ENCODE measurements around the gene GALNT7.
A peak's percentile ranks its signal among the peaks of the same experiment; 100 is the strongest.
"Not testable (repeated sequence)": the region's sequence is repeated elsewhere in the genome, so short reads cannot be mapped to it uniquely, and the experiment has no call there.

Gene GALNT7

DNA sequence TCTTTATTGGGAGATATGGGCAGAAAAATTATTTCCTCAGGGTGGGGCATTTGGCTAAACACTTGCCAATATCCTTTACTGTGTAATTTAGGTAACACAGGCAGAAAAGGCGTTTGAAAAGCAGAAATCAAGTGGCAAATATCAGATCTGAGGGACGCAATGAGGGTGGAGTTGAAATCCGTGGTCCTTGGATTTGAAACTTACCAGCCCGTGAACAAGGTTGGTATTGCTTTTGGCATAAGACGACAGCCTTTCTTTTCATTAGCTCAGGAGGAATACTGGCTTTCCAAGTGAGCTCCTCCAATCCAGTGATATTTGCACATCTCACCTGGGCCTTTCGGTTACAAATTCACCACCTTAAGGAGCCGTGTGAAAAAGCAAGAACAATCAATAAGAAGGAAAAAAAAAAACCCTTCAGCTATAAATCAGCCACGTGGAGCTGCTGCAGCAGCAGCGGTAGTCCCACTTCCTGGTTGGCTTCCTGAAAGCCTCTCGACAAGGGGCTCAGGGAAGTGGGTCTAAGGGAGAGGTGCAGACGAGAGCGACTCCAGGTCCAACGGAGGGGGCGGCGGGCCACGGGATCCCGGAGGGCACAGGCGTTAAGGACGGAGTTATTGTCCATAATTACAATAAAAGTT is 734 bp upstream of the GALNT7 start:
- DNase-seq, result peak; percentile 40

DNA sequence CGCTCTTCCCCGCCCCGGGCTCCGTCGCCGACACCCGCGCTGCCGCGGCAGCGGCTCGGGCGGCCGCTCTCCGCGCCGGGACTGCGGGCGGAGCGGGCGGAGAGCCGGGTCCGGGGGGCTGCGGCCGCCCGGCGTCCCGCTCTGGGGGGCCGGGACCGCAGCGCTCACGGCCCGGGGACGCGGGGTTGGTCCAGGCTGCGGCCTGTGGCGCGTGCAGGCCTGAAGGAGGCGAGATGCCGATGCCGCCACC is 492 bp downstream of the GALNT7 start:
- no peak for DNase-seq

DNA sequence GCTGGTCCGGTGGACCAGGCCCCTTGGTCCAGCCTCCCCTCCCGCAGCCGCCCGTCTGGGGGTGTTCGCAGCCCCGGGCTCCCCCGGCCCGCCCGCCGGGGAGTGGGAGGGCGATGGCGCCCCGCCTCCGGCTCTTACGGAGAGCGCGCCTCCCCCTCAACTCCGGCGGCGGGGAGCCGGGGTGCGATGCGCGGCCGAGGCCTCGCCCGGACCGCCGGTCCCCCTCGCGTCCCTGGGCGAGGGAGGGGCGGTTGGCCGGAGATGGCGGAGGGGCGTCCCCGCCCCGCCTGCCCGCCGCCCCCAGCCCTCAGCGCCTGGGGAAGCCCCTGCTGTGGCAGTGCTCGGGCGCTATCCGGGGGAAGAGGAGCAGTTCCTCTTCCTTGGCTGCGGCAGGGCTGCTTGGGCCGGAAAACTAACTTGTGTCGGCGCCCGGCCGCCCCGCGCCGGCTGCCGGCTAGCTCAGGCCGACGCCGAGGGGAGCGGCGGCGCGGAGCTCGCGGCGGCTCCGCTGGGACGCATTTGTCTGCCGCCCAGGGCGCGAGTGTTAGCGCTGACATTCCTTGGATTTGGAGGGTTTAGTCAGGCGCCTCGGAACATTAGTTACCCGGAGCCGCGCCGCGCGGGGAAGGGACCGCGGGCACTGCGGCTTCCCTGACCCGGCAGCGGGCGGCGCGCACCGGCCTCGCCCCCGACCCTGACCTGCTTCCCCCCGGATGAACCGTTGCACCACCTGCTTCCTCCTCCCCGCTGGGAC is 994 bp downstream of the GALNT7 start:
- DNase-seq, result peak; percentile 88

DNA sequence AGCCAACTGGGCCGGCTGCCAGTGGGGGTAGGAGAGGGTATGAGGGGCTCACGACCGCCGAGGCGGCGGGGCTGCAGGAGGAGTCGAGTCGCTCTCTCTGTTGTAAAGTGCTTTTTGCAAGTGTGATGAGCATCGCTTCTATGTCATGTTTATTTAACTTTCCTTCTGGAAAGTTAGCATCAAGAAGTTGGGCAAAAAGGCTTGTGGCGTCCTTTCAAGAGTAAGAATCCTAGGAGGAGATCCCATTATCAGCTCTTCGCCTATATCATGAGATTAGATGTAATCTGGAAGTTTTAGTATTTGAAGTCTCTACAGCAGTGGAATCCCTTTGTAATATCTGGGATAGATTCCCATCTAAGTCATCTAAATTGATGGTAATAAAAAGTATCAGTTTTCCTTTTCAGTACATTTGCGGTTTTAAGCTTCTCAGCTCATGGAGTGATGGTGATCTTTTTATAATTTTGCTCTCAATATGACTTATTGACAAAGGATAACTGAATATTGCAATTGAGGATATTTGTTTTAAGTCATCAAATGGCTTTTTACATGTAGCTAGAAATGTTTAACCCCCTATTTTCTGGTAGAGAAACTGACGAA is 1.7 kb downstream of the GALNT7 start:
- no peak for DNase-seq

DNA sequence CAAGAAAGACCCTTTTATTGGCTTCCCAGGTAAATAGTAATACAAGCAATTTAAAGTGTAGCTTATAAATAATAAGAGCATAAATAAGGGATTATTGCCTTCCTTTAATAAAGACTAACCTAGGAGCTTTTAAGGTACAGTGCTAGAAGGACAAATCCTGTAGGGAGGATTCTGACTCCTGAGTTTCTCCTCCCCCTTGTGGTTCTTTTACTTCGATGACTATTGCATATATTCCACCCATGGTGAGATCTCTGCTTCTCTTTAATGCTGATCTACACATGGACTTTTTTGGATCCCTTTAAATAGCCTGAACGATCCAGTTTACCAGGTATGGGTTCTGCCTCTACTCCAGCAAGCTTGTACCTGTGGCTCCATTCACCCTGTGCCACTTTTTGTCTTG is 2.5 kb downstream of the GALNT7 start:
- DNase-seq, result no peak

DNA sequence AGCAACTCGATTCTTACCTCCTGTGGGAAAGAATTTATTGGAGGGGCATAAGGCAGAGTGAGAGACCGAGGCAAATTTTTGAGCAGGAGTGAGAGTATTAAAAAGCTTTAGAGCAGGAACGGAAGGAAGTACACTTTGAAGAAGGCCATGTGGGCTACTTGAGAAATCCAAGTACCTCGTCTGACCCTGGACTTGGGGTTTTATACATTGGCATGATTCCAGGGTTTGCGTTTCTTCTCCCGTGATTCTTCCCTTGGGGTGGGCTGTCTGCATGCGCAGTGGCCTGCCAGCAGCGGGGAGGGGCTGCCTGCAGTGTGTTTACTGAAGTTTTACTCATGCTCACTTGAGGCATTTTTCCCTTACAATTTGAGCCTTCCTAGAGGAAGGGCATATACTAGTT is 3.4 kb downstream of the GALNT7 start:
- no peak for DNase-seq

DNA sequence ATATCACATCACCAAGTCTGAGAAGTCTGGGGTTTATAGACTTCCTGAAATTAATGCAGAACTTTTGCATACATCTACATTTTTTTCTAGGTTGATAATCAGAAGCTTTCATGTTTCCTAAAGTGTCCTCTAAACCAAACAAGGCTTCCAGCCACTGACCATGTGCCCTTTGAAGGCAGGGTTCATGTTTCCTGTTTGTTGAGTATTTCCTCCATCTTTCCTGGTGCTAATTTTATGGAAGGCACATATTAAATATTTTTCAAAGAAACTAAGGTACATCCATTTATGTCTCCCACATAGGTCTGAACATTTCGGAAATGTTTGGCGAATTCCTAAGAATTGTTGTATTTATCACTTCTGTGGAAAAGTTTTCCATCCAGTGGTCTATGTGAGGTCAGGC is 5.6 kb downstream of the GALNT7 start:
- no peak for DNase-seq

DNA sequence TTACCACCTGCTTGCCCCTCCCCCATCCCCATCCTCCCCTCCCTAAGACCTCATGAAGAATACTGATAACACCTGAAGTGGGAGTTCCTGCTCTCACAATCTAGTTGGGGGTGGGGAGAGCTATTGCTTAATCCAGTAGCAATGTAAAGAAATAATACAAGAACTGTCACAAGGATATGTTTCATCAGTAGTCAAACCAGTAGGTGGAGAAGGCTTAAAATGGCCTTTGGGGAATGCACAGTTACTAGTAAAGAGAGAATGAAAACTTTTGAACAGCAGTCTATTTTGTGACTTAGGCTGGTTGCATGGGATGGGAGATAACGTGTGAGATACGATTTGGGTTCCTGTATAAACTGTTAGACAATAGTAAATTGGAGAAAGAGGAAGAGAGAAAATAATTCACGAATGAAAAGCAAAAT is 6.0 kb downstream of the GALNT7 start:
- DNase-seq, result peak; percentile 79

DNA sequence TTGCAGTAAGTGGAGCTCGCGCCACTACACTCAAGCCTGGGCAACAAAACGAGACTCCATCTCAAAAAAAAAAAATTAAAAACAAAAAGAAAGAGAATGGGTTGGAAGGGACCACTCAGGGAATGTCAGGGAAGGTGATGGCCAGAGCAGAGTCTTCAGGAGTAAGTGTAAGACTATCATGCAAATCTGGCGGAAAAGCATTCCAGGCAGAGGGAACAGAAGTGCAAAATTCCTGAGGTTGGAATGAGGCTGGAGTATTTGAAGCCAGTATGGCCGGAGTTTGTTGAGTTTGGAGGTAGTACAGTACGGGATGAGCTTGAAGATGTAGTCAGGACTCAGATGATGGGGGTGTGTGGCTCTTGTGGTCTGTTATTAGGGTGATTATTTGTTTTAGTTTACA is 7.4 kb downstream of the GALNT7 start:
- DNase-seq, result no peak

DNA sequence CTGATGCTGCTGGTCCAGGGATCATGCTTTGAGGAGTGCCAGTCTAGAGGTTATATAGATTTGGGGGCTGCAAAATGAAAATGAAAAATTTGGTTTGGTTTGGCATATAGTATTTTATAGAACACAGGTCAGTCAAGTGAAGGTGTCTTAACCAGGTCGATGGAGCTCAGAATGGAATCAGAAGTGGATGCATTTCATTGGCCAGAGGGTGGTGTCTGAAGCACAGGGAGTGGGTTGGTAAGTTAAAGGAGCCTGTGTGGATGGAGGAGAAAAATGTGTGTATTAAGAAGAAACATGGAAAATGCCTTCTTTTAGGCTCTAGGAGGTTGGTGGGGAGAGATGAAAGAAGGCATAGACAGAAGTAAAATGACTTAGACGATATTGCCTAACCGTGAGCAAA is 8.6 kb downstream of the GALNT7 start:
- no peak for DNase-seq

DNA sequence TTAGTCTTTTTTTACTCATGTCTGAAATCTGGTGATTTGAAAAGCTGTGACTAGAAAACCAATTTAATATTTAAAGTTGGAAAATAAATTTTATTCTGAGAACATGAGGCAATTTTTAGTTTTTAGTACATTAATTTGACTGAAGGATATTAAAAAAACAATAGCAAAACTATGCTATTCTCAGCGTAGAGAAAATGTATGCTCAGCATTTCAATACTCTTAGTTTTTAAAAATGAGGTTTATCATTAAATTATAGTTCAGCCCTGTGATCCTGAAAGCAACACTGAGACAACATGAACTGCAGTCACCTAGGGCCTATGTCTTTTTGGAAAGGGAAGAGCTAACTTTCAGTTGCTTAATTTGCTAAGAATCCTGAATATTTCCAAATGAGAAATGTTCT is 9.5 kb downstream of the GALNT7 start:
- no peak for DNase-seq

DNA sequence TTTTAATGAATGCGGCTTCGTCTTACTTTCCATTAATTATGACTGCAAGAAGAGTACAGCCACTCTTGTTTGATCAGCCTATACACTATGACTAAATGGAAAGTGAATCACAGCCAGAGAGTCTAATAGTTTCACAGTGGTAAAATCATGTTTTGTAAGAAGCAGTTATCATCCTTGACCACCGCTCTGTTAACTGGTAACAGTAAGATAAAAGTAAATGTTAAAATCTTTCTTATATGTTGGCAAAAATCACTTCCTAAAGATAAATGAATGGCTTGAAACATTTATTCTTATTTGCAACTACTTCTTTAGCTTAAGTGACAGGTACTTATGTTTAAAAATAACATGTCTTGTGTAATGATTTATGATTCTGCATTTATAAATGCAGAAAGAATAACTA is 13.2 kb downstream of the GALNT7 start:
- peak; percentile 76 for DNase-seq

DNA sequence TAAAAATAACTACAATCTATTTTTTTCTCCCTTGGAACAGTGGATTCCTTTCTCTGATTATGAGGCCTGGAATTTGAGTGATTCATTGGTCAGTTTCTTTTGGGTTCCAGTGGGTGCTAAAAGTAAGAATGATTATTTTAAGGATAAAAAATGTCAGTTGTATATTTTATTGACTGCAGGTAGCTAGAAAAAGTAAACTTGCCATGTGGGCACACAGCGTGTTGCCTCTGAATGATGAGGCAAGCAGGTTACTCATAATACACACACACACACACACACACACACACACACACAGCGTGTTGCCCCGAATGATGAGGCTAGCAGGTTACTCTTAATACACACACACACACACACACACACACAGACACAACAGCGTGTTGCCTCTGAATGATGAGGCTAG is 13.8 kb downstream of the GALNT7 start:
- DNase-seq, result no peak

DNA sequence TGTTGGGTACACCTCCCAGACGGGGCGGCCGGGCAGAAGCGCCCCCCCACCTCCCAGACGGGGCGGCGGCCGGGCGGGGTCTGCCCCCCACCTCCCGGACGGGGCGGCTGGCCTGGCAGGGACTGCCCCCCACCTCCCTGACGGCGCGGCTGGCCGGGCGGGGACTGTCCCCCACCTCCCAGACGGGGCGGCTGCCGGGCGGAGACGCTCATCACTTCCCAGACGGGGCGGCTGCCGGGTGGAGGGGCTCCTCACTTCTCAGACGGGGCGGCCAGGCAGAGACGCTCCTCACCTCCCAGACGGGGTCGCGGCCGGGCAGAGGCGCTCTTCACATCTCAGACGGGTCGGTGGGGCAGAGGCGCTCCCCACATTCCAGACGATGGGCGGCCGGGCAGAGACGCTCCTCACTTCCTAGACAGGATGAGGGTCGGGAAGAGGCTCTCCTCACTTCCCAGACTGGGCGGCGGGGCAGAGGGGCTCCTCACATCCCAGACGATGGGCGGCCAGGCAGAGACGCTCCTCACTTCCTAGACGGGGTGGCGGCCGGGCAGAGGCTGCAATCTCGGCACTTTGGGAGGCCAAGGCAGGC is 15.1 kb downstream of the GALNT7 start:
- not testable (repeated sequence) for DNase-seq

DNA sequence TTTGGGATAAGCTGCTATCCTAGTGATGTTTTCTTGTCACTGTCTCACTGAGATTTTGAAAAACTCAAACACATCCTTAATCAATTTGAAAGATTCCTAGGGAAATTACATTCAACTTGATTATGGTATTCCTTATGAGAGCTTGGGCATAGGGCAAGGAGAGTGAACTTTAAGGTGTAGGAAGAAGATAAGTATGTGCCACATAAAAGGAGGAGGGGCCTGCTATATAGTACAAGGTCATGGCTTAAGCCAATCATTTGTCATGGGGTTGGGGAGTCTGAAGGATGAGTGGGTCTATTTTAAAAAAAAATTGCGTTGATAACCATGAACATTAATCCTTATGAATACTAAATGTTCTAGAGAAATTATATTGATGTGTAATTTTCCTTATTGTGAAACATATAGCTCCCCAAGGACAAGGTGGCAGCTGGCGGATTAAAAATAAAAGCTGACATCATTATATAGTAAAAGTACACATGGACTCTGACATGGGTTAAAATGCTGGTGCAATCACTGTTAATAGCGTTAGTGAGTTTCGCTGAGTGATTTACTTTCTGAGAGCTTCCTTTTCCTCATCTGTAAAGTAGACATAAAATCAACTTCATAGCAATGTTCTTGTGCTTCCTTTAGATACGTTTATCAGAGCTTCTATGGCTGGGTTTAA is 17.4 kb downstream of the GALNT7 start:
- DNase-seq, result peak; percentile 81

DNA sequence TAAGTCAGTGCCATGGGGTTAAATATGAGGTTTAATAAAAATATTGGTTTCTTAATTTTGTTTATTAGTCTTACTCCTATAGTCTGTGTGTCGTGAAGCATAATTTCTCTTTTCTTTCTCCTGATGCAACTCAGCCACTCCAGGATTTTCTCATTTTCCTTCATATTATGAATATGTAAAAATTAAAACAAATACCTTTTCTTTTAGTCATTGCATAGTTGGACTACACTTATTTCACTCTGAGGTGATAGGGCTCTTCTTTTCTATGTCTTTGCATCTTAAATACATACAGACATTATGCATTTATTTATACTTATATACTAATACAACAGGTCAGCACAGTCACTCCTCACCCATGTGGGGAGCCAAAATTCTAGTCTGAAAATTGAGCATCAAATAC is 19.1 kb downstream of the GALNT7 start:
- no peak for DNase-seq

DNA sequence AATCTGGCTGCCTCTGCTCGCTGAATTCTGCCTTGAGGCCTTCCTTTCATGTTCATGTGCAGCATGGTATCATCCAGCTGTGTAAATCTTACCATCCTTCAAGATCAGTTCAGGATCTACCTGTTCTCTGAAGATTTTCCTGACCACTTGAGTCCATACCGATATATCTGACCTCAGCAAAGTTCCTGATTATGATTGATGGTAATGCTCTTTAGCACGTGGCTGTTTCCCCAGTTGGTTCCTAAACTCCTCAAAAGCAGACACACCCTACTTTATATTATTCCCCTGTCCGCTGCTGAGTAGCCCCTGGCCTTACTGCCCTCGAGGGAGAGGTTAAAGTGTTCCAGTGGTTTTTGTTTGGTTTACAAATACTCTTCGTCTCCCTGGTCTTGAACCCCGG is 20.0 kb downstream of the GALNT7 start:
- DNase-seq, result no peak

DNA sequence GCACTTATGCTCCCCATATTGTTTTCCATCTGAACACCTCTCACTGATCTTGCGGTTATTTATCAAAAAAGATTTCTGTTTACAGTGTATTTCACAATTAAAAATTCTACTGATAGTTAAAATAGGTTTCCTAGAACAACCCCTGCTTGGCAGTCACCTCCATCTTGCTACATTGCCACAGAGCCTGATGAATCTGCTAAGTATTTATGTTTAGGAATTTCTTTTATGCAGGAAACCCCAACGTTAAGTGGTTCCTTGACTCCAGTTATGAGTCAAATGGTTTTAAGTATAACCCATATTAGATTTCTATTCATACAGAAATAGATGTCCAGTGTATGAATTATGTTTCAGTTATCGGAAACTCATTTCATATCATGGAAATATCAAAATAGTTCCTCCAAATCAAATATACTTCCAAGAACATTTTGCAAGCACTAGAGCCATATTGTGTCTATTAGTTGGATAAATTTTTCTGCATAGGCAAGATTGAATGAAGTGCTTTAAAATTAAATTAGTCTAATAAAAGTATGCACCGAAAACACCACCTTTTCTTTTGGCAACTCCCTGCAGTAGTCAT is 20.6 kb downstream of the GALNT7 start:
- DNase-seq, result no peak

DNA sequence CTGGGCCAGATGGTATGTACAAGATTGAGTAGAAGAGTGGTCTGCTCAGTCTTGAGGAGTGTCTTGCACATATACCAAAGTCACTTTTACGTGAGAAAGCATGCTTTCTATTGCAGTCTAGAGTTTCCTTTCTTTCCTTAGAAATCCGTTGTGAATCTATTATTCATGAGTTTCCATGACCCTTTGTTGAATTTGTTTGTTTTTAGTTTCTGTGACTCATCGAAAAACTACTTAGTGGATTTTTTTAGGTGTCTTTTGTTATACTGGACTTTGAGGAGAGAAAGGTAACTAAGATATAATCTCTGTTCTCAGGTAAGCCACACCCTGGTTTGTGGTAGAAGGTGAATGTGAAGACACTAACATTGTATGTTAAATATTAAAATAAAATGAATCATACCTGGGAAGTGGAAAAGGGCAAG is 23.0 kb downstream of the GALNT7 start:
- DNase-seq, result no peak

DNA sequence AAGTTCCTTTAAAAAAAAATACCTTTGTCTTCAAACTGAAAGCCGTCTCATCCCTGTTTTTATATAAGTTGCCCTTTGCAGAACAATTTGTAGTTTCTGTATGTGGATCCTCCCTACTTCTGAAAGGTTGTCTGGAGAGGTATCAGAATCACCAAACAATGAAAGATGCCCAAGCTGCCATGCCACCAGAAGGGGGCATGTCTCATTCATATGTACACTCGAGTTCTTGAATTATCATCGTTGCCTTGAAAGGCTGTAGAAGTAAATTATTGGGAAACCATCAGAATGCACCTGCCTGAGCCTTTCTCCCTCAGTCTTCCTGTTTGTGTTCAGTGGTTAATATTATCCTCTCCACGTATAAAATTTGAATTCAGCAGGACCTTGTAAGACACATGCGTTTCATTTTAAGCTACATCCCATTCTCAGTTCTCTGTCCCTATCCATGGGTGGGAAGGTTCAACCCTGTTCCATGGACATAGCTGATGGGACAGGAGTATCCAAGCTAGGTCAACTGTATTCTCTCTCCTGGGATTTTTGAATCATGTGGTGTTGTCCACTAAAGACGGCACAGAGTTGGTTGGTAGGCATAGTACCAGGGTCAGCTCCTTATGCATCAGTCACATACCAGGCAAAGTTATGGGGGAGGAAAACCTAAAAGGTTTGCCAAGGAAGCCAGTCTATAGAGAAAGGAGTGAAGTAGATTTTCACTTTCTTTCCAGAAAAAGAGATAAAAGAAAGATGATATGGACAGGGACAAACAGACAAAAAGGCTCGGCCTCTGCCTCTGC is 24.0 kb downstream of the GALNT7 start:
- no peak for DNase-seq

DNA sequence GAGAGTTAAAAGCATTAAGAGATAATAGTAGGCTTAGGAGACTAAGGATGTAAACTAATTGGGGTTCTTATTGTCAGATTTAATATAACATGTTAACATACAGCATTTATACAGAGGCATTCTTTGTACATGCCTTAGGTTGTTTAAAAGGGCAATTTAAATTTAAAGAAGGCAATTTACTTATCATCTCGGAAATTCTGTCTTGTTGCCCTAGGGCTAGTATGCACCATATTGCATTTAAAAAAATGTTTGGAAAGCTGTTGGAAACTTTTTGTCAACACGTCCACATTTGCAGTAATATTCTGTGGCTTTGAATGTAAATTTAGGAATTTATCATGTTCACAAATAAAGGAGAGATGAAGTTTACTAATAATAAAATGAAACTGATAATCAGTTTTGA is 25.5 kb downstream of the GALNT7 start:
- DNase-seq, result no peak

DNA sequence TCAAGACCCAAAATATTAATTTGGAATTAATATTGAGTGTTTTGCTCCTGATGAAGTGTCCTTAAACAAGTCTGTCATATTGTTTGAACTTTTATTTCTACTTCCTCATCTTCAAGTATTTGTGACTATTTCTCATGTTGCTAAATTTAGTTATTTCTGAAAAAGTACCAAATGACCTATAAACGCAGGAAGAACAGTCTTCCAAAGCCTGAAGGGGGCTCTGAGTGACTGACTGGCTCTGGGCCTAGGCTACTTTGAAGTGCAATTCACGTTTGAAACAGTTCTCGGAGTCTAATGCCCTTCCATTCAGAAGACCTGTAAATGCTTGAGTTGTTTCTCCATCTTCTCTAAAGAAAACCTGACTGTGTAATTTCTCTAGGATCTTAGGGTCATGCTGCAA is 26.5 kb downstream of the GALNT7 start:
- peak; percentile 61 for DNase-seq

DNA sequence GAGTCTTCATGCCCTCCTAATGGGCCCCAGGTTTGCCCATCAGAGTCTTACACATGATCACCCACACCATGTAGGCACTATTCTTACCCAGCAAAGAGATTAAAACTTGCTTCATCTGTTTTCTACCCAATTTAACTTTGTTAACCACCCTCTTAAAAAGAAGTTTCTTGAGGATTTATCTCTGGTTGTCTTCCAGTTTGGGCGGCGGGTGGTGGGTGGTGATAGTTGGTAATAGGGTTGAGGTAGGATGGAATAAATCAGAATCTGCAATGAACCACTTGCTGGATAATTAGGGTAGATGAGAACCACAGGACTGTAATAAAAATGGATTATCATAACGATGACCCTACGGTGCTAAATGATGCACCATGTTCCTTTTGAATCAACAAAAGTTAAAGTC is 30.9 kb downstream of the GALNT7 start:
- DNase-seq, result no peak

All from inflammatory macrophage treated with lipopolysaccharide for 4 hours (primary cell).